ENCODE measurements around the gene GSTP1. TPM values are rescaled to one million over a fixed set of nuclear protein-coding genes. Genes with fewer than 3 reads are reported as not detected.
A peak's percentile ranks its signal among the peaks of the same experiment; 100 is the strongest.

GSTP1 gene
- total RNA-seq, 3 donors from 2014 or later: 284 to 441 (median 325) TPM

DNA sequence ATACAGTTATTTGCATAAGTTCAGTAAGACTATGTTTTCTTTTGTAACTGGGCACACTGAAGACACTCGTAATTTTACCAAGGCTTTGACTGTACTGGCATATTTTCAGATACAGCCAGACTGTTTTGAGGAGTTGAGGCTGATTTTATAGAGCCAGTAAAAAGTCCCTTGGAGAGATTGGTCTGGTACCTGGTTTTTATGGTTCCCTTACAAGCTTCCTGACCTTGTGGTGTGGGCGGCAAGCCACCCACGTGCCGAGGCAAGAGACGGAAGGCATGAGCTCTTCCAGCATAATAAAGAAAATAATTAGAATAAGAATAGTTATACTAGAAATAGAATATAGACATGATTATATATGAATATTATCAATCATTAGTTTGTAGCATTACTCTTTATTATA, 11.3 kb upstream of the GSTP1 start:
- DNase-seq (no peak), ATAC-seq (no peak)
- Histone ChIP-seq H3K4me3 (no peak overlapping the region), H3K4me1 (ENCODE audit: low read depth) (no peaks in the 10 kb centered on the region), H3K9me3 (no peaks in the 10 kb centered on the region), H3K36me3 (ENCODE audit: low read depth) (no peaks in the 10 kb centered on the region)
- intact Hi-C loops (cut with DNase I, micrococcal nuclease): no loop called here
- TF ChIP-seq, protein P1, sequence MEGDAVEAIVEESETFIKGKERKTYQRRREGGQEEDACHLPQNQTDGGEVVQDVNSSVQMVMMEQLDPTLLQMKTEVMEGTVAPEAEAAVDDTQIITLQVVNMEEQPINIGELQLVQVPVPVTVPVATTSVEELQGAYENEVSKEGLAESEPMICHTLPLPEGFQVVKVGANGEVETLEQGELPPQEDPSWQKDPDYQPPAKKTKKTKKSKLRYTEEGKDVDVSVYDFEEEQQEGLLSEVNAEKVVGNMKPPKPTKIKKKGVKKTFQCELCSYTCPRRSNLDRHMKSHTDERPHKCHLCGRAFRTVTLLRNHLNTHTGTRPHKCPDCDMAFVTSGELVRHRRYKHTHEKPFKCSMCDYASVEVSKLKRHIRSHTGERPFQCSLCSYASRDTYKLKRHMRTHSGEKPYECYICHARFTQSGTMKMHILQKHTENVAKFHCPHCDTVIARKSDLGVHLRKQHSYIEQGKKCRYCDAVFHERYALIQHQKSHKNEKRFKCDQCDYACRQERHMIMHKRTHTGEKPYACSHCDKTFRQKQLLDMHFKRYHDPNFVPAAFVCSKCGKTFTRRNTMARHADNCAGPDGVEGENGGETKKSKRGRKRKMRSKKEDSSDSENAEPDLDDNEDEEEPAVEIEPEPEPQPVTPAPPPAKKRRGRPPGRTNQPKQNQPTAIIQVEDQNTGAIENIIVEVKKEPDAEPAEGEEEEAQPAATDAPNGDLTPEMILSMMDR (IDR thresholded peaks at IDR 0.05): no peak

DNA sequence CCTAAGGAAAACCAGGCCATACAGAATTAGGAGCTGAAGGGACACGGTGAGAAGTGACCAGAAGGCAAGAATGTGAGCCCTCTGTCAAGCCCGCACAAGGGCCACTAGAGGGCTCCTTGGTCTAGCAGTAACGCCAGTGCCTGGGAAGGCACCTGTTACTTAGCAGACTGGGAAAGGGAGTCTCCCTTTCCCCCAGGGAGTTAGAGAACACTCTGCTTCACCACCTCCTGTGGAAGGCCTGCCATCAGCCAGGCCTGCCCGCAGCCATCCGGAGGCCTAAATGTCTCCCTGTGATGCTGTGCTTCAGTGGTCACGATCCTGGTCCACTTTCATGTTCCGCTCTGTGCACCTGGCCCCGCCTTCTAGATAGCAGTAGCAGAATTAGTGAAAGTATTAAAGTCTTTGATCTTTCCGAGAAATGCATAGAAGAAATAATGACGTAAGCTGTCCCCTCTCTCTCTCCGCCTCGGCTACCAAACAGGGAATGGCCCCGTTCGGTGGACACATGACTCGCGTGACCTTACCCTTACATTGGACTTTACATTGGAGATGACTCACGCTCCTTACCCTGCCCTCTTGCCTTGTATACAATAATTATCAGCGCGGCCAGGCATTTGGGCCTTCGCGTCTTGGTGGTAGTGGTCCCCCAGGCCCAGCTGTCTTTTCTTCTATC, 10.7 kb upstream of the GSTP1 start:
- peak; percentile 88 for ATAC-seq
- no peaks in the 10 kb centered on the region for H3K4me1 ChIP-seq (ENCODE audit: low read depth)
- intact Hi-C loops (cut with DNase I, micrococcal nuclease): no loop called here
- H3K4me3 ChIP-seq: no peak overlapping the region
- peak; percentile 55 to 75 (median 65) for DNase-seq
- no peaks in the 10 kb centered on the region for H3K36me3 ChIP-seq (ENCODE audit: low read depth)
- H3K9me3 ChIP-seq: no peaks in the 10 kb centered on the region
- TF ChIP-seq, protein P1 (IDR thresholded peaks at IDR 0.05): peak; percentile 57

DNA sequence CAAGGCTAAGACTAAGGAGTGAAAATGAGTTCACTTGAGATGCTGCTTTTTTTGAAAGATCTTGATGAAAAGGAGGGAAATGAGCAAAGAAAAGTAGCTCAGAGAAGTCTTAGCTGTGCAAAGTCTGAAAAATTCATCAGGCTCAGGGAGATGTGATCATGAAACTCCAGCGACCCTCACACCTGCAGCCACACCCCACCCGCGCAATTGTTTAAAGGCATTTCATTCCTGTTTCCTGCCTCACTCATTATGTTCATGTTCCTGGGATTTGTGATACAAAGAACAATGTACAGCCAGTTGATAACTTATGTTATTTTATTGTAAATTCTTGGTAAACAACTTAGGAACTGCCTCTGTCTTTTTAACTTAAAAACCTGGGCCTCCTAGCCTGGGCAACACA, 8.7 kb upstream of the GSTP1 start:
- TF ChIP-seq, protein P1 (IDR thresholded peaks at IDR 0.05): no peak
- Histone ChIP-seq H3K4me3 (no peak overlapping the region), H3K9me3 (no peaks in the 10 kb centered on the region), H3K36me3 (ENCODE audit: low read depth) (no peaks in the 10 kb centered on the region), H3K4me1 (ENCODE audit: low read depth) (no peaks in the 10 kb centered on the region)
- intact Hi-C loops (cut with DNase I, micrococcal nuclease): no loop called here
- no peak for ATAC-seq
- DNase-seq: no peak

DNA sequence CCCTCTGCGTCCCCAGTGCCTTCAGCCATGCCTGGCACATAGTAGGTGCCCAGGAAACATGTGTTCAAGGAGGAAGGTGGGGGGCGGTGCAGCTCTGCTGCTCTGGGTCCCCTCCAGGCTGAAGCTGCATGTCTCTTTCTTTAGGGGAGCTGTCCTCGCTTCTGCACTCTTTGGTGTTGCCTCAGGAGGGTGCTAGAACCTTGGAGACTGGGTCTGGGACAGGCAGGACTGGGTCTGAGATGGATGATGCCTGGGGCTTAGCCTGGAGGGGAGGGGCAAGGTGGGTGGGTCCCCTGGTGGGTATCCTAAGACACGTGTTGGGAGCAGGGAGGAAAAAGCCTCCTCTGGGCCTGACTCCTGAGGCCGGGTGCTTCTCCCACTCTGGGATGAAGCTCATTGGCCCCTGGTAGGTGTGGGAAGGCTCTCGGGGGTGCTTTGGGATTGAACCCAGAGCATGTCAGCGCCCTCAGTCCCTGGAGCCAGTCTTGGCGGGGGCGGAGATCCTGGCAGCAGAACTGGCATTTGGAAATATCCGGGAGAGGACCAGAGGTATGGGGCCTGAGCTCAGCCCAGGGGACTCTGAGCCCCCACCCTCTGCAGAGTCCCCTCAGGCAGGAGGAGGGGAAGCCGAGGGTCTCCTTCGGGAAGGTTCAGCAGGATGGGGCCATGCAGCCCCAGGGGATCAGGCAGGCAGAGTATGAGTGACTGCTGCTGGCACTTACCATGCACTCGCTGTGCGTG, 6.7 kb upstream of the GSTP1 start:
- no peaks in the 10 kb centered on the region for H3K36me3 ChIP-seq (ENCODE audit: low read depth)
- ATAC-seq (no peak), DNase-seq (no peak)
- no peaks in the 10 kb centered on the region for H3K9me3 ChIP-seq
- H3K4me3 ChIP-seq: no peak overlapping the region
- TF ChIP-seq, protein P1 (IDR thresholded peaks at IDR 0.05): no peak
- intact Hi-C loops (cut with DNase I, micrococcal nuclease): no loop called here
- peaks cover under 1% of the 10 kb centered on the region for H3K4me1 ChIP-seq (ENCODE audit: low read depth)

DNA sequence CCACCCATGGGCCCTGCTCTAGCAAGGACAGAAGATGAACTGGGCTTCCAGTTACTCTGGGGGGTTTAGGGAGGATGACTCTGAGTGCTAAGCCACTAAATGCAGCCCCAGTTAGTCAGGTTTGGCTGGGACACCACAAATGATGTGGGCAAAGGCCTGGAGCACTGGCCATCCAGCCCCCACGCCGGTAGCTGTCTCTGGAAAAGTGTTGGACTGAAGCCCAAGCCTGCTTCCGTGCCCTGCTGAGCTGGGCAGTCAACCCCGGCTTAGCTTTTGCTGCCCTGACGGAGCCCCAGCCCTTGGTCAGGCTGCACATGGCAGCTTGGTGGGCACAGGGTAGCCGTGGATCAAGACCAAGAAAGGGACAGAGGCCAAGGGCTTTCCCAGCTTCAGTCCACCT, 5.7 kb upstream of the GSTP1 start:
- no peak overlapping the region for H3K4me3 ChIP-seq
- H3K36me3 ChIP-seq (ENCODE audit: low read depth): no peaks in the 10 kb centered on the region
- H3K4me1 ChIP-seq (ENCODE audit: low read depth): peaks cover 4% of the 10 kb centered on the region
- no peak for DNase-seq
- no peak for ATAC-seq
- H3K9me3 ChIP-seq: no peaks in the 10 kb centered on the region
- intact Hi-C loops (cut with DNase I, micrococcal nuclease): no loop called here
- TF ChIP-seq, protein P1 (IDR thresholded peaks at IDR 0.05): no peak
